22Rv1 (cell line): ENCODE measurements around the gene CPNE5.

Experiments
- H3K27ac ChIP-seq: fragments of 450-650 bp; 2 replicates; pipeline ENCODE4 v1.5.1; 2017
- CTCF ChIP-seq: fragments of 450-650 bp; IDR thresholded peaks from 2 replicates; pipeline ENCODE4 v1.5.1; 2017; ENCODE audit warnings: mild to moderate bottlenecking
- ZFX ChIP-seq: fragments of 450-650 bp; IDR thresholded peaks from 2 replicates; pipeline ENCODE4 v1.6.1; 2017; ENCODE audit warnings: antibody characterized with exemption, borderline replicate concordance

The CPNE5 gene

GRCh38 chr6:36874443-36875249 lies 35.4 kb upstream of the CPNE5 start, which contains the start of gene PPIL1:
TSS of gene PPIL1 (minus strand) at chr6:36874803. CDS start at chr6:36874772, 31 bp downstream.
- H3K27ac ChIP-seq = peak within 1 kb of the TSS; percentile 89

GRCh38 chr6:36873612-36874442 lies 34.6 kb upstream of the CPNE5 start:
- TF ChIP-seq ZFX = no peak
- TF ChIP-seq CTCF = 0 out of 2 replicates have a peak, but pooled peaks have one; percentile 8
- peak overlapping the region; percentile 89 for H3K27ac ChIP-seq

More at GRCh38 chr6:36874443-36875249, 35.4 kb upstream of the CPNE5 start, which contains the start of gene PPIL1:
- TF ChIP-seq CTCF (no peak), ZFX (no peak)

DNA sequence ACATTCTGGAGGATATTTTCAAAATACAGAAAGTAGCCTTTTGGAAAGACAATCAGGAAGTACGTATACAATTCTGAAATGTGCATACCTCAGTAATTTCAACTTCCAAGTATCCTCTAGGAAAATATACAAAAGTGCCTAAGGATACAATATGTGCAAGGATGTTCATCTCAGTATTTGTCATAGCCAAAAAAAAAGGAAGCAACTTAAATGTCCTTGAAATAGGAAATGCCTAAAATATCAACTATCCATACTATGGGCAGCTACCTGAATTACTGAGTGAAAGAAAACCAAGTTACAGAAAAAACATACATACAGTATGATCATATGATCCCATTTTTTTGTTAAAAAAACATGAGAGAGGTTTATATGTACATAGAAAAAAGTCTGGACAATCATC lies 33.9 kb upstream of the CPNE5 start:
- no peak overlapping the region for H3K27ac ChIP-seq
- TF ChIP-seq ZFX (no peak), CTCF (no peak)

DNA sequence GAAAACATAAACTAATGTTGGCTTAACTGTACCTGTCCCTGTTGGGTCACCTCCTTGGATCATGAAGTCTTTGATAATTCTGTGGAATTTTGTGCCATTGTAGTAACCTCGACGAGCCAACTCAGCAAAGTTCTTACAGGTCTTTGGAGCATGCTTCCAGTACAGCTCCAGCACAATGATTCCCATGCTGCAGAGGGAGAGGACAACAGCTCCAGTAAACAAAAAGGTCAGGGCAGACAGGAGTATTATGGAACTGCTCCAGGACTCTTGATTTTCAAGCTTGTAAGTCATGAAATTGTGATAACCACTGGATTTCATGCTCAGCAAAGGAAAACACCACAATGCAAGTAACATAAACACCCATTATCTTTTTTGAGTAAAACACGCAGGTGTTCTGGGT lies 32.4 kb upstream of the CPNE5 start:
- H3K27ac ChIP-seq = no peak overlapping the region
- no peak for TF ChIP-seq CTCF
- no peak for TF ChIP-seq ZFX

- H3K27ac ChIP-seq = no peak overlapping the region
- no peak for TF ChIP-seq CTCF
- TF ChIP-seq ZFX = no peak
These were observed 28.4 kb upstream of the CPNE5 start for GRCh38 chr6:36867471-36868224.

DNA sequence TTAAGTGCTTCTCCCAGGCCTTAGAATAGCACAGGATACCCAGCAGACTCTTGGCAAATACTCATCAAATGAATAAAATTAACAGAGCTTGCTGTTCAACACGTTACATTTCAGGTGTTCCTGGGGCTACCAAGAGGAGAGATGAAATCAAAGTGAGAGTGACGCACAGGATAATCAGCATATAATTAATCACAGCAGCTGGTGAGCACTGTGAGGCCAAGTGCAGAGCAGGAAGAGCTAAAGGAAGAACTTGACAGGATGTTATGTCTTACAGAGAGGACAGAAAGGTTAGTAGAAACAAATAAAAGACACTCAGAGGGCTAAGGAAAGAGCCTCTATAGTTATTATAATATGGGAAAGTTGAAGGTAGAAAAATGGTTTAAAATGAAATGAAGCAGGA lies 26.6 kb upstream of the CPNE5 start:
- no peak overlapping the region for H3K27ac ChIP-seq
- TF ChIP-seq ZFX = no peak
- TF ChIP-seq CTCF = no peak
